SK-N-SH (cell line): Measurements from ENCODE around the gene CEP126. TPM values are rescaled to one million over a fixed set of nuclear protein-coding genes. Genes with fewer than 3 reads are reported as not detected.

ENCODE experiments used
- CTCF ChIA-PET: fragments of 300-600, 350-600 bp; formaldehyde crosslinking; extraction: SDS; loops from one replicate; lab custom pipeline; 2021; lab: Yijun Ruan, JAX
- POLR2A ChIA-PET: fragments of 350-600 bp; sonication (Branson Sonifier 250); formaldehyde crosslinking; extraction: SDS; loops from one replicate; lab custom pipeline; 2020; ENCODE audit warnings: antibody characterized with exemption, inconsistent platforms; lab: Yijun Ruan, JAX
- DNase-seq: peaks from one replicate; pipeline ENCODE4 v3.0.0; 2012
- H2AFZ ChIP-seq: fragments of 200-600 bp; sonication (generic); 2 replicates; pipeline ENCODE4 v1.8.1; 2016; ENCODE audit warnings: antibody characterized with exemption, mild to moderate bottlenecking, low read depth
- H3F3A ChIP-seq: fragments of 200-600 bp; sonication (generic); replicated peaks from 2 replicates; pipeline ENCODE3; 2016; ENCODE audit warnings: antibody characterized with exemption, mild to moderate bottlenecking; ENCODE audit not compliant: insufficient read depth
- H3K27ac ChIP-seq, 2 experiments: fragments of 200-500 bp in 1 of 2; fragments of 200-600 bp in 1 of 2; sonication (Bioruptor generic) in 1 of 2; sonication (generic), shearing (Covaris generic) in 1 of 2; 2 replicates each; pipeline versions ENCODE4 v1.5.1 to v1.6.1; 2014 to 2016; ENCODE audit warnings: low read depth in 2 of 2, inconsistent platforms in 1 of 2, low read length in 1 of 2, mild to moderate bottlenecking in 1 of 2, mixed read lengths in 1 of 2
- H3K27me3 ChIP-seq: fragments of 200-600 bp; sonication (generic), shearing (Covaris generic); 2 replicates; pipeline ENCODE4 v1.6.1; 2016; ENCODE audit warnings: mixed run types; ENCODE audit not compliant: insufficient read depth
- H3K36me3 ChIP-seq, 2 experiments: fragments of 200-500 bp in 1 of 2; fragments of 200-600 bp in 1 of 2; sonication (Bioruptor generic) in 1 of 2; sonication (generic) in 1 of 2; replicated peaks in 1 of 2; 2 replicates each; pipeline versions ENCODE3 to v1.5.1; 2014 to 2016; ENCODE audit warnings: low read length in 1 of 2, mild to moderate bottlenecking in 1 of 2; ENCODE audit not compliant: insufficient read depth in 2 of 2, control insufficient read depth in 1 of 2
- H3K4me1 ChIP-seq, 2 experiments: fragments of 200-500 bp in 1 of 2; fragments of 200-600 bp in 1 of 2; sonication (Bioruptor generic) in 1 of 2; sonication (generic), shearing (Covaris generic) in 1 of 2; 2 replicates each; pipeline versions ENCODE4 v1.5.1 to v1.6.1; 2014 to 2016; ENCODE audit warnings: low read depth in 1 of 2, low read length in 1 of 2, mixed run types in 1 of 2; ENCODE audit not compliant: insufficient read depth in 2 of 2, control insufficient read depth in 1 of 2
- H3K4me2 ChIP-seq: fragments of 200-600 bp; sonication (generic), shearing (Covaris generic); 2 replicates; pipeline ENCODE4 v1.6.1; 2017; ENCODE audit warnings: mixed run types
- H3K4me3 ChIP-seq, 2 experiments: fragments of 200-500 bp in 1 of 2; fragments of 200-600 bp in 1 of 2; sonication (Bioruptor generic) in 1 of 2; sonication (generic), shearing (Covaris generic) in 1 of 2; 2 replicates each; pipeline versions ENCODE4 v1.5.1 to v1.8.1; 2014 to 2016; ENCODE audit warnings: low read depth in 2 of 2, inconsistent platforms in 1 of 2, low read length in 1 of 2, mild to moderate bottlenecking in 1 of 2, mixed read lengths in 1 of 2, moderate library complexity in 1 of 2
- H3K79me2 ChIP-seq: fragments of 200-600 bp; sonication (generic); 2 replicates; pipeline ENCODE4 v1.8.1; 2017; ENCODE audit warnings: mild to moderate bottlenecking; ENCODE audit not compliant: insufficient read depth
- H3K9ac ChIP-seq: fragments of 200-600 bp; sonication (generic); 2 replicates; pipeline ENCODE4 v1.6.1; 2017; ENCODE audit warnings: mixed run types
- H3K9me2 ChIP-seq: fragments of 200-600 bp; sonication (generic); 2 replicates; pipeline ENCODE4 v1.6.1; 2017; ENCODE audit warnings: mixed run types
- H3K9me3 ChIP-seq: fragments of 200-600 bp; sonication (generic); 2 replicates; pipeline ENCODE4 v1.6.1; 2017; ENCODE audit warnings: mixed run types, mild to moderate bottlenecking, moderate library complexity
- H4K20me1 ChIP-seq: fragments of 200-600 bp; sonication (generic); 2 replicates; pipeline ENCODE4 v1.6.1; 2017; ENCODE audit warnings: mild to moderate bottlenecking, mixed run types; ENCODE audit not compliant: insufficient read depth
- ELF1 ChIP-seq: IDR thresholded peaks from 2 replicates; pipeline ENCODE4 v1.4.0; 2012
- EZH2phosphoT487 ChIP-seq: fragments of 200-600 bp; sonication (generic); IDR thresholded peaks from 2 replicates; pipeline ENCODE4 v1.6.1; 2017; ENCODE audit warnings: low read depth, mixed run types, mild to moderate bottlenecking, antibody characterized with exemption, moderate library complexity, borderline replicate concordance
- GABPA ChIP-seq: IDR thresholded peaks from 2 replicates; pipeline ENCODE4 v1.4.0; 2012; ENCODE audit warnings: low read depth, mild to moderate bottlenecking
- MAX ChIP-seq: IDR thresholded peaks from 2 replicates; pipeline ENCODE4 v1.4.0; 2012; ENCODE audit warnings: low read depth
- SIN3A ChIP-seq: IDR thresholded peaks from 2 replicates; pipeline ENCODE4 v1.6.1; 2012; ENCODE audit warnings: low read depth, mild to moderate bottlenecking, low read length, moderate library complexity, borderline replicate concordance
- SMC3 ChIP-seq: IDR thresholded peaks from 2 replicates; pipeline ENCODE4 v1.6.1; 2012; ENCODE audit warnings: low read depth, low read length, improper control_type of control experiment
- USF1 ChIP-seq: IDR thresholded peaks from 2 replicates; pipeline ENCODE4 v1.4.0; 2012; ENCODE audit warnings: low read depth, borderline replicate concordance
- YY1 ChIP-seq: IDR thresholded peaks from 2 replicates; pipeline ENCODE4 v1.4.0; 2012; ENCODE audit warnings: low read depth, mild to moderate bottlenecking
- ZBTB33 ChIP-seq: IDR thresholded peaks from 2 replicates; pipeline ENCODE4 v1.4.0; 2012; ENCODE audit warnings: low read depth, borderline replicate concordance
- WGBS: methylation state at CpG from one replicate; pipeline ENCODE4 v1.1.6; 2017; ENCODE audit warnings: low lambda C conversion rate; 5-methylcytosine and 5-hydroxymethylcytosine counted together
- polyA plus RNA-seq, 3 experiments: library from polyadenylated mRNA; depleted of rRNA; stranded (reverse); fragments of >200 nt; gene quantifications; 2 replicates each; pipeline ENCODE4 v1.2.3, GENCODE V29; 2012

Gene CEP126
- polyA plus RNA-seq, 1 of the 3 experiments (the other 2 are of a cell fraction), result 1.4 TPM

GRCh38 chr11:101885631-101886030 lies 29.2 kb upstream of the CEP126 start:
- peak overlapping the region; percentile 54; the same call in 1 of the 2 replicates for H2AFZ ChIP-seq
- H4K20me1 ChIP-seq, result no peaks in the 10 kb centered on the region
- no peaks in the 10 kb centered on the region for H3K9me3 ChIP-seq
- no peaks in the 10 kb centered on the region for H3K9me2 ChIP-seq
- CTCF ChIA-PET, result interaction anchor here (0.9 kb wide), 1 partner anchor 24 kb away, joined by 3 read pairs; no protein-coding TSS in a partner anchor
- H3F3A ChIP-seq, result no peaks in the 10 kb centered on the region
- H3K4me1 ChIP-seq, result no peaks in the 10 kb centered on the region; a peak in 1 of 4 replicates
- no peak overlapping the region for H3K27ac ChIP-seq
- TF ChIP-seq ZBTB33 (no peak), EZH2phosphoT487 (no peak), YY1 (no peak), ELF1 (no peak), SMC3 (no peak)
- TF ChIP-seq, all 33 proteins: peak for 0
- no peak for DNase-seq
- no peaks in the 10 kb centered on the region for H3K36me3 ChIP-seq
- no peak overlapping the region for H3K9ac ChIP-seq
- H3K4me3 ChIP-seq, result no peak overlapping the region
- 45% methylated on average over 4 of the region's 4 CpGs for WGBS
- no peaks in the 10 kb centered on the region for H3K79me2 ChIP-seq
- no peak overlapping the region for H3K4me2 ChIP-seq
- H3K27me3 ChIP-seq, result no peaks in the 10 kb centered on the region
- POLR2A ChIA-PET, result no interaction called here

GRCh38 chr11:101889767-101890166 lies 25.0 kb upstream of the CEP126 start:
- 26% methylated on average over 4 of the region's 4 CpGs for WGBS
- CTCF ChIA-PET, result interaction anchor here (1.5 kb wide), 1 partner anchor 29 kb away, joined by 4 read pairs; no protein-coding TSS in a partner anchor

More at GRCh38 chr11:101889767-101890166, 25.0 kb upstream of the CEP126 start:
- Histone ChIP-seq H3K79me2 (no peaks in the 10 kb centered on the region), H3K9me2 (no peaks in the 10 kb centered on the region), H3K4me2 (no peak overlapping the region), H3K36me3 (no peaks in the 10 kb centered on the region), H3K9ac (no peak overlapping the region), H3K27ac (no peak overlapping the region), H3K27me3 (no peaks in the 10 kb centered on the region), H3K9me3 (no peaks in the 10 kb centered on the region), H3F3A (no peaks in the 10 kb centered on the region), H4K20me1 (no peaks in the 10 kb centered on the region), H3K4me3 (no peak overlapping the region), H2AFZ (peak overlapping the region; percentile 63), H3K4me1 (no peaks in the 10 kb centered on the region; a peak in 2 of 4 replicates)
- TF ChIP-seq YY1 (no peak), SIN3A (no peak), GABPA (no peak), MAX (no peak), USF1 (no peak)
- DNase-seq, result no peak
- POLR2A ChIA-PET, result no interaction called here
